ENCODE data around the gene KAT8.
"Not testable (repeated sequence)": the region's sequence is repeated elsewhere in the genome, so short reads cannot be mapped to it uniquely, and the experiment has no call there.

The KAT8 gene

DNA sequence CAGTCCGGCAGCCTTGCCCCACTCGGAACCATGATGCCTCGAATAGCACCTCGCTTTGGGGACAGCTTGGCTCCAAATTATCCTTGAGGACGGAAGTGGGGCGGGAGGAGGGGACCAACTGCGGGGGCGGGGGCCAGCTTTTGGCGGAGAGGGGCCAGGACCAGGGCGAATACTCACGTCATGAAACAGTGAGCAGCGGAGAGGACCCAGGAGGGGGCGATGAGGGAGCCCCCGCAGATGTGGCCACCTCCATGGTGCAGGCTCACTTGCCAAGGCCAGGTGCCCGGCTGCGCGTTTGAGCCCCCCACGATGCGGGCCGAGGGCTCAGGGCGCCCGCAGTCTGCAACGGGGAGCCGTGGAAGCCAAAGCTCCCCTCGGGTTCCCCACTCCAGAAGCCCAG is 31.4 kb downstream of the KAT8 start:
- no peak for DNase-seq (ENCODE audit: low read depth)

DNA sequence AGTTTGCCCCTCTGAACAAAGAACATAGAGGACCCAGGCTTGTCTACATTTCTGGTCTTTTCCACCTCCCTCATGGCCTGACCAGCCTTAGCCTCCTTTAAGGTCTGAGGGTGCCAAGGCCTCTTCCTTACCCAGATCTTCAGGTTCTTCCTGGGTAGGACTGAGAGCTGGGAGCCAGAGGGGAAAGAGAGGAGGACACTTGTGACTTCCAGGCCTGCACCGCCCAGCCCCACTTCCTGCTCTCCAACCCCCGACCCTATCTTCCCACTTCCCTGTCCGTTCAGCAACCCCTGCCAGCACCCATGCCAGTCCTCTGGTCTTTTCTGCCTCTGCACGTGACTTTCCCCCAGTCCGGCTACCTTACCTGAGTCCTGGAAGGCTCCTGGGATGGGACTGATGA is 31.9 kb downstream of the KAT8 start:
- DNase-seq (ENCODE audit: low read depth) = no peak

DNA sequence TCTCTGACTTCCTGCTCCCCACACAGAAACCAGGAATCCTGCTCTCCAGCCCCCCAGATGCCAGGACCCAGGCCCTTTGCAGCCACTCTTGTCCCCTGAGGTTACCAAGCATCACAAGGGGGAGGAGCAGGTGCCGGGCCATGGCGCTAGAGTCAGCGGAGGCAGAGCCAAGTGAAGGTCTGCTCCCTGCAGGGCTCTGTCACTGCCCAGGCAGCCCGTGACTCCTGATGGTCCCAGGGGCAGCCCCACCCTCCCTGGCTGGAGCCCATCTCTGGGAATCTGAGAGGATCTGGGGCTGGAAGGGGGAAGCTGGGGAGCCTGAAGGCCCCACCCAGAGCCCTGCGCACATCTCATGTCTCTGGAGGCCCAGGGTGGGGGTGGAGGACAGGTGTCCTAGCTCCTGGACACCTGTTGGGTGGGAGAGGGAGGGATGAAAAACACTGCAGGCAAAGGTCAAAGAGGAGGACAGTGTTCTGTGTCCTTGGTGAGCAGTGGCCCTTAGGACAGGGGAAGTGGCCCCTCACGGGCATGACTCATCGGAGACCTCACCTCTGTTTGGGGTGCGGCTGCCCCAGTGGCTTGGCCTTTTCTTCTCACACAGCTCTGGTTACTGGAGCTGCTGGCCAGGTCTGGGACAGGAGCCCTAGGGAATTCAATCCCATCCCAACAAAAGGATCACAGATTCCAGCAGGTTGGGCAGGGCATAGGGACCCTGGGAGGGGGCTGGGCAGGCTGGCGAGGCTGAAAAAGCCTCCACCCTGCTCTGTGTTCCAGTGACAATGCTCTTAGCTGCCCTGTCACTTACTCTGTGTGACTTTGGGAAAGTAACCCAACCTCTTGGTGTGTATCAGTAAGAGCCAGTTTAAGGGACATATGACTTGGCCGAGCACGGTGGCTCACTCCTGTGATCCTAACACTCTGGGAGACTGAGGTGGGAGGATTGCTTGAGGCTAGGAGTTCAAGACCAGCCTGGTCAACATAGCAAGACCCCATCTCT is 32.7 kb downstream of the KAT8 start, which contains the start of gene PRSS36:
TSS of gene PRSS36 (minus strand) at position 173 of the 997 bp plus-strand sequence. CDS start at position 142, 31 bp downstream.
- DNase-seq (ENCODE audit: low read depth) = no peak

DNA sequence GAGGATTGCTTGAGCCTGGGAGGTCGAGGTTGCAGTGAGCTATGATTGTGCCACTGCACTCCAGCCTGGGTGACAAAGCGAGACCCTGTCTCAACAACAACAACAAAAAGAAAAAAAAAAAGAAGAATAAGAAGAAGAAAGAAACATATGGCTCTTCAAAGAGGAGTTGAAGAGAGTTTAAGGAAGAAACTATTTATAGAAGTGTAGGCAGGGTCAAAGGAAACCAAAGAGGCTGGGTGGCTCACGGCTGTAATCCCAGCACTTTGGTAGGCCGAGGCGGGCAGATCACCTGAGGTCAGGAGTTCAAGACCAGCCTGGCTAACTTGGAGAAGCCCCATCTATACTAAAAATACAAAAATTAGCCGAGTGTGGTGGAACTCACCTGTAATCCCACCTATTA is 33.5 kb downstream of the KAT8 start:
- not testable (repeated sequence) for DNase-seq (ENCODE audit: low read depth)

DNA sequence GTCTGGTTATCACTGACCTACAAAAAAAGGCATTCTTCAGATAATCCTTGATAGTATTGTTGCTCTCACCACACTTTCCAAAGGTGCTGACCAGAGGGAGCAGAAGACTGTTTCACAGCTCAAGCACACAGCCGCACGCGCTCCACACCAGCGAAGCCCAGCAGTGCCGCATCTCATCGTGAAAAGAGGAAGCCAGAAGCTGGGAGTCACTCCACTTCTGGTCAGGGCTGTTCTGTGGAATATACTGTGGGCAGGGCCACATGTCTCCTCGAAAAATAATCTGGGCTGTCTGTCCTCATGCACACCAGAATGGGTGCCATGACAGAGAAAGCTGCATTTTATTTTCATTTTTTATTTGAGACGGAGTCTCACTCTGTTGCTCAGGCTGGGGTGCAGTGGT is 39.7 kb downstream of the KAT8 start:
- DNase-seq (ENCODE audit: low read depth) = no peak

DNA sequence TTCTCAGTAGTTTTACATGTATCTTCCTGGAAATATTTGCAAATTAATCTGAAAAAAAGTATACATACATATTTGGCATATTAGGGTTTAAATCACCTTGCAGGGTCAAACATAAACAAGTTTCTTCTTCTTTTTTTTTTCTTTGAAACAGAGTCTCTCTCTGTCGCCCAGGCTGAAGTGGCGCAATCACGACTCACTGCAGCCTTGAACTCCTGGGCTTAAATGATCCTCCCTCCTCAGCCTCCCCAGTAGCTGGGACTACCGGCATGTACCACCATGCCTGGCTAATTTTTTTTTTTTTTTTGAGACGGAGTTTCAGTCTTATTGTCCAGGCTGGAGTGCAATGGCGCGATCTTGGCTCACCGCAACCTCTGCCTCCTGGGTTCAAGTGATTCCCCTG is 49.9 kb downstream of the KAT8 start:
- DNase-seq (ENCODE audit: low read depth) = no peak

- no peak for DNase-seq (ENCODE audit: low read depth)
These were observed 51.4 kb downstream of the KAT8 start for GRCh38 chr16:31168848-31169247.

DNA sequence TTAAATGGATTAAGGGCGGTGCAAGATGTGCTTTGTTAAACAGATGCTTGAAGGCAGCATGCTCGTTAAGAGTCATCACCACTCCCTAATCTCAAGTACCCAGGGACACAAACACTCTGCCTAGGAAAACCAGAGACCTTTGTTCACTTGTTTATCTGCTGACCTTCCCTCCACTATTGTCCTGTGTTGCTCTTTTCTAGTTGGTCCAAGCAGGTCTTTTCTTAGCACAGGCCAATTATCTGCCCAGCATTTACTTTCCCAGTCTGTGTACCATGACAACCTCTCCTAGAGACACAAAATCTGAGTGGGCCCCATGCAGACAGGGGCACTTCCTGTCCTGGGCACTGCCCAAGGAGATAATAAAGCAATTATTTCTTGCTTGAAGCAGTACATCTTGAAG is 52.6 kb downstream of the KAT8 start:
- DNase-seq (ENCODE audit: low read depth) = not testable (repeated sequence)

DNA sequence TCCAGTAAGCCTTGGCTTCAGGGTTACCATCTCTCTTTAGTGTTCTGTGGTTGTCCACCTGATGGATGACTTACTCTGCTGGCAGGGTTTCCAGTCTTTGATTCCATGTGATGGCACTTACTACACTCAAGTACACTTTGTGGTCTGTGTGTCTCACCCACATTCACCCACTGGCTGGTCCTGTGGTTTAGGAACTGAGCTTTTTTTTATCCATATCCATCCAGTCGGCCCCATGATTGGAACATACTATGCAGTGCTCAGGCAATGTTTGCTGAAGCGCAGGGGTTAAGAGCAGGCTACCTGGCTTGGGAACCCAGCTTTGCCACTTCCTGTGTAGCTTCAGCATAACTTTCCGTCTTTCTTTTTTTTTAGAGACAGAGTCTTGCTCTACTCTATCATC is 59.7 kb downstream of the KAT8 start:
- no peak for DNase-seq (ENCODE audit: low read depth)

DNA sequence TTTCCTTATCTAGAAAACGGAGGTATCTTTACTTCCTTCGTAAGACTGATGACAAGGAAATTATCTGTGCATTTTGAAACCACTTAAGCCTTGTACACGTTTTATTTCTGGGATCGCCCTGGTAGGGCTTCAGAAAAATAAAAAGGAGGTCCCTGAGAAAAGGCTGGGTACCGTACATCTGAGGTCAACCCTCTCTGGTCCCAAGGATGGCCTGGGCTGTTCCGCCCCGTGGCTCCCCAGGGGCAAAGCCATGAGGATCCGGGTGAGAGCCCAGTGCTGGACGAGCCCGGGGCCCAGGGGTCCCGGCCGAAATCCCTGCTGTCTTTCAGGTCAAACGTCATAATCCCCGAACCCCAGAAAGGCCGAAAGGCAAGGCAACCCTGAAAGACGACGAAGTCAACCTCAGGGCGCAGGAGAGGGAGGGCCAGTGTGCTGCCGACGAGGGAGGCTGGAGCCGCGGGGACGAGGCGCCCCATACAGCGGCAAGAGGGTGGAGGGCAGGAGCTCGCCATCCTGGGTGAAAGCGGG is 61.8 kb downstream of the KAT8 start:
- no peak for DNase-seq (ENCODE audit: low read depth)

GRCh38 chr16:31179747-31180459 is 62.4 kb downstream of the KAT8 start, which contains the start of gene FUS:
FUS (plus strand) TSS chr16:31180139; CDS start chr16:31180215, 76 bp downstream.
- DNase-seq (ENCODE audit: low read depth) = peak; percentile 87
